ENCODE results near the gene RPS15.
"Not testable (repeated sequence)": the region's sequence is repeated elsewhere in the genome, so short reads cannot be mapped to it uniquely, and the experiment has no call there.

Gene RPS15

DNA sequence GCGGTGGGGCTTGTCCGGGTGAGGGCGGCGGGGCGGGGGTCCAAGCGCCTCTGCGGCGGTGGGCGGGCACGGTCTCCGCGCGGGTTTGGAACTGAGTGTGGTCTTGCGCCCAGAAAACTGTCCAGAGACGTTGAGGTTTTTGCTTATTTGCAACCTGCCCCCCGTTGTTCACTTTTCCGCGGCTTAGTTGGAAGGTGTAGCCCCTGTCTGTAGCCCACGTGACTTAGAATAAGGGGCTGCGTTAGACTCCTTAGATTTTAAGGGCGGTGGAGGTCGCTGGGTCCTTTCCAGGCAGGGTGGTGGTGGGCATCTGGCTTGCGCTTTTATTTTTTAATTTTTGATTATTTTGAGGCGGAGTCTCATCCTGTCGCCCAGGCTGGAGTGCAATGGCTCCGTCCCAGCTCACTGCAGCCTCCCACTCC lies 748 bp downstream of the RPS15 start:
- DNase-seq (ENCODE audit: low read depth), result no peak
- H3K4me3 ChIP-seq (replicated peaks; ENCODE audit: low read depth, low read length), result peak overlapping the region; percentile 73
- TF ChIP-seq, protein P1, sequence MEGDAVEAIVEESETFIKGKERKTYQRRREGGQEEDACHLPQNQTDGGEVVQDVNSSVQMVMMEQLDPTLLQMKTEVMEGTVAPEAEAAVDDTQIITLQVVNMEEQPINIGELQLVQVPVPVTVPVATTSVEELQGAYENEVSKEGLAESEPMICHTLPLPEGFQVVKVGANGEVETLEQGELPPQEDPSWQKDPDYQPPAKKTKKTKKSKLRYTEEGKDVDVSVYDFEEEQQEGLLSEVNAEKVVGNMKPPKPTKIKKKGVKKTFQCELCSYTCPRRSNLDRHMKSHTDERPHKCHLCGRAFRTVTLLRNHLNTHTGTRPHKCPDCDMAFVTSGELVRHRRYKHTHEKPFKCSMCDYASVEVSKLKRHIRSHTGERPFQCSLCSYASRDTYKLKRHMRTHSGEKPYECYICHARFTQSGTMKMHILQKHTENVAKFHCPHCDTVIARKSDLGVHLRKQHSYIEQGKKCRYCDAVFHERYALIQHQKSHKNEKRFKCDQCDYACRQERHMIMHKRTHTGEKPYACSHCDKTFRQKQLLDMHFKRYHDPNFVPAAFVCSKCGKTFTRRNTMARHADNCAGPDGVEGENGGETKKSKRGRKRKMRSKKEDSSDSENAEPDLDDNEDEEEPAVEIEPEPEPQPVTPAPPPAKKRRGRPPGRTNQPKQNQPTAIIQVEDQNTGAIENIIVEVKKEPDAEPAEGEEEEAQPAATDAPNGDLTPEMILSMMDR (IDR thresholded peaks at IDR 0.05; ENCODE audit: low read length, missing control alignments), result no peak

DNA sequence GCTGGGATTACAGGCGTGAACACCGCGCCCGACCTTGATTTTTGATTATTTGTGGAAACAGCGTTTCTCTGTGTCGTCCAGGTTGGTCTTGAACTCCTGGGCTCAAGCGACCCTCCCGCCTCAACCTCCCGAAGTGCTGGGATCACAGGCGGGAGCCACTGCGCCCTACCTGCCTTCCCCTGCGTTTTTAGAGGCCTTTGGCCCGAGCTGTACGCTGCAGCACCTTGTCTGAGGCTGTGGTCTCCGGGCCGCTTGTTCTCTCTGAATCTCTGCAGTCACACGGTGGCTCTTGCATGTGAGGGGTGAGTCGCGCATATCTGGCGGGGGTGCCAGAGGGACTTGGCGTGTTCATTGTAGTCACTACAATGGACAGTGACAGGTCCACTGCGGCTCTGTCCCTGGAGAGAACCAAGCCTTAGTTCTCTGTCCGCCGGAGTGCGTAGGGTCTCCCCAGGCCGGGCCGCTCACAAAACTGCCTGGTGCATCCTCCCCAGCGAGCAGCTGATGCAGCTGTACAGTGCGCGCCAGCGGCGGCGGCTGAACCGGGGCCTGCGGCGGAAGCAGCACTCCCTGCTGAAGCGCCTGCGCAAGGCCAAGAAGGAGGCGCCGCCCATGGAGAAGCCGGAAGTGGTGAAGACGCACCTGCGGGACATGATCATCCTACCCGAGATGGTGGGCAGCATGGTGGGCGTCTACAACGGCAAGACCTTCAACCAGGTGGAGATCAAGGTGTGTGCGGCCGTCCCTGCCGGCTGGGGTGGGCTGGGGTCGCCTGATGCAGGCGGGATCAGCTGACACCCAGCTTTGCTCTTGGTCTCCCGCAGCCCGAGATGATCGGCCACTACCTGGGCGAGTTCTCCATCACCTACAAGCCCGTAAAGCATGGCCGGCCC lies 1.6 kb downstream of the RPS15 start:
- H3K4me3 ChIP-seq (replicated peaks; ENCODE audit: low read depth, low read length), result peak overlapping the region; percentile 73

DNA sequence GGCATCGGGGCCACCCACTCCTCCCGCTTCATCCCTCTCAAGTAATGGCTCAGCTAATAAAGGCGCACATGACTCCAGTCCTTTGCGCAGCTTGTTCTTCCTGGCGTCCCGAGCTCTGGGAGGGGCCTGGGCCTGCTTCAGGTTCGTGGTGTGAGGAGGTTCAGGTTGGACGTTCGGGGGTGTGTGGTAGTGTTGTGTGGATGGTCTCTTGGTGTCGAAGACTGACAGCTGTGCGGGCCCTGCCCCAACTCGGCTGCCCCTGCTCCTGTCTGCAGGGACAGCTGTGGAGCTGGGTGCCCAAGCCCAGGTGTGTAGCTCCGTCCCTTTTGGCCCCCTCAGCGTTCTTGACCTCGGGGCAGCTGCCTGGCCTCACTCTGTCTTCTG lies 2.2 kb downstream of the RPS15 start:
- H3K4me3 ChIP-seq (replicated peaks; ENCODE audit: low read depth, low read length), result no peak overlapping the region
- TF ChIP-seq, protein P1 (IDR thresholded peaks at IDR 0.05; ENCODE audit: low read length, missing control alignments), result no peak

More for the DNA sequence above, 1.6 kb downstream of the RPS15 start:
- not testable (repeated sequence) for DNase-seq (ENCODE audit: low read depth)

DNA sequence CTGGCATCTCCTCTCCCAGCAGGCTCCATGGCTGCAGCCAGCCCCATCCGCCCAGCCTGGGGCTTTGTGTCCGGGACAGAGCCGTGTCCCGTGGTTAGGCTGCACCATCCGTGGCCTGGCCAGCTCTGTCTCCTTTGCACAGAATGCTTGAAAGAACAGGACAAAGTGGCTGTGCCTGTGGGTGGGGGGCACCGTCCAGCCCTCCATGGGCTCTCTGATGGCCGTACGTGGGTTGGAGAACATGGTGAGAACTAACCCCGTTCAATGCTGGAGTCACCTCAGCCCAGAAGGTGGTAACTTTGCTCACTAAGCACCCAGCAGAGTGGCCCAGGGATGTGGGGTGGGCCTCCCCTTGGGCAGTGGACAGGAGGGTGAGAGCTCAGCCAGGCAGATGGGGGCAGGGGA lies 2.8 kb downstream of the RPS15 start:
- TF ChIP-seq, protein P1 (IDR thresholded peaks at IDR 0.05; ENCODE audit: low read length, missing control alignments), result no peak
- no peak overlapping the region for H3K4me3 ChIP-seq (replicated peaks; ENCODE audit: low read depth, low read length)
- DNase-seq (ENCODE audit: low read depth), result no peak

More for the DNA sequence above, 2.2 kb downstream of the RPS15 start:
- no peak for DNase-seq (ENCODE audit: low read depth)

DNA sequence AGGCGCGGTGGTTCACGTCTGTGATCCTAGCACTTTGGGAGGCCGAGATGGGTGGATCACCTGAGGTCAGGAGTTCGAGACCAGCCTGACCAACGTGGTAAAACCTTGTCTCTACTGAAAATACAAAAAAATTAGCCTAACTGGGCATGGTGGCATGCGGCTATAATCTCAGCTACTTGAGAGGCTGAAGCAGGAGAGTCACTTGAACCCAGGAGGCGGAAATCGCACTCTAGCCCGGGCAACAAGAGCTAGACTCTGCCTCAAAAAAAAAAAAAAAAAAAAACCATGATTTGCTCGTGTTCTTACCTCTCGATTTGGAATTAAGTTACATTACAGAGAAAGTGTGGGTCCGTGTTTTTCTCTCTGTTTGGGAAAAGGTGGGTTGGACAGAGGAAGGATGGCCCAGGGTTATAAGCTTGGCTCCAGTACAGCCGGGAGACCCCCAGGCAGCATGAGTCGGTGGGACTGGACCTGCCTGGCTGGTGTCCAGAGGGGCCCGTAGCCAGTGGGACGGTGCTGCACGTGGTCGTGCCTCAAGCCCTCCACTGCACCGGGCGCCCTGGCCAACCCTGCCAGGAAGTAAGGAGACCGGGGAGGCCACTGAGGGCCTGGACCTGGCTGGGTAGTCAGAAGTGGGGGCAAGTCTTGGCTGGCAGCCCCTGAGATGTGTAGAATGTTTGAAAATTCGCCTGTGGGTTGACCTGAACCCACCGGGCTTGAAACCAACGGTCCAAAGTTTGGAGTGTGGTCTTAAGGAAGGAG lies 3.7 kb downstream of the RPS15 start:
- no peak overlapping the region for H3K4me3 ChIP-seq (replicated peaks; ENCODE audit: low read depth, low read length)
- DNase-seq (ENCODE audit: low read depth), result no peak
- TF ChIP-seq, protein P1 (IDR thresholded peaks at IDR 0.05; ENCODE audit: low read length, missing control alignments), result no peak

DNA sequence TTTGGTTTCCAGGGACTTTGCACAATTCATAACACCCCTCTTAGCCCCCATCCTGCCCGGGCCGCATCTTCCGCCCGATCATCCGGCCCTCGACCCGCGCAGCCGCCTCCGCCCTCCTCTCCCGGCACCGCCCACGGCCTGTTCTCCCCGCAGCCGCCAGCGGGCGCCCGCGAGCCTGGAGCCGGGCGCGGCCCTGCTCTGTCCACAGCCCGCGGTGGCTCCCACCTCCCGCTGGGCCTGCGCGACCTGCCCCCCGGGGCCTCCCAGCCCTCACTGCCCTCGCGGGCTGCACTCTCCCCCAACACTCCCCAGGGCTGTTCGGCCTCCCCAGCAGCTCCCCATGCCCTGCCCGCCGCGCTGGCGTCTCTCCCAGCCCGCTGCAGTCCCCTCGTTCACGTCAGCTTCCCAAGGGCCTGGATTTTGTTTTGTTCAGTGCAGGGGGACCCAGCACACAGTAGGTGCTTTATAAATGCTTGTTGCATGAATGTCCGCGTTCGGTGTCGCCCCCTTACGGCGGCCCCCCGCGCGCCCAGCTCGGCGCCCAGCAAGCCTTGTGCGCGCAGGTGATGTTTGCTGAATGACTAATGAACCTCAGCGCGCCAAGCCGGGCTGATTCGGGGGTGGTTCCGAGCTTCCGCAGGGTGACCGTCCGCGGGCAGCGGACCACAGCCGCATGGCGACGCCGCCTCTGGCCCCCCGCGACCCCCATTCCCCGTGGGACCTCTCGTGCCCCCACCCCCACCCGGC lies 7.2 kb downstream of the RPS15 start:
- H3K4me3 ChIP-seq (replicated peaks; ENCODE audit: low read depth, low read length), result peak overlapping the region; percentile 25
- peak; percentile 47 for DNase-seq (ENCODE audit: low read depth)
- TF ChIP-seq, protein P1 (IDR thresholded peaks at IDR 0.05; ENCODE audit: low read length, missing control alignments), result peak; percentile 37

All from fibroblast of pulmonary artery (primary cell).